HG03520 (cell line): ENCODE measurements around the gene NFYA.

Source experiments
- ATAC-seq: cut with Tn5 transposase; IDR thresholded peaks from one replicate; pipeline ENCODE4 v1.9.1; 2021; ENCODE audit warnings: mild to moderate bottlenecking, moderate library complexity; ENCODE audit not compliant: unreplicated experiment

Gene NFYA

GRCh38 chr6:41072836-41073202, at the start of gene NFYA:
TSS of gene NFYA (plus strand) at chr6:41072974. CDS start at chr6:41079090, 6,116 bp downstream.
- peak; percentile 51 for ATAC-seq

- ATAC-seq = no peak
Observed at GRCh38 chr6:41023114-41023513, 49.7 kb upstream of the NFYA start.

DNA sequence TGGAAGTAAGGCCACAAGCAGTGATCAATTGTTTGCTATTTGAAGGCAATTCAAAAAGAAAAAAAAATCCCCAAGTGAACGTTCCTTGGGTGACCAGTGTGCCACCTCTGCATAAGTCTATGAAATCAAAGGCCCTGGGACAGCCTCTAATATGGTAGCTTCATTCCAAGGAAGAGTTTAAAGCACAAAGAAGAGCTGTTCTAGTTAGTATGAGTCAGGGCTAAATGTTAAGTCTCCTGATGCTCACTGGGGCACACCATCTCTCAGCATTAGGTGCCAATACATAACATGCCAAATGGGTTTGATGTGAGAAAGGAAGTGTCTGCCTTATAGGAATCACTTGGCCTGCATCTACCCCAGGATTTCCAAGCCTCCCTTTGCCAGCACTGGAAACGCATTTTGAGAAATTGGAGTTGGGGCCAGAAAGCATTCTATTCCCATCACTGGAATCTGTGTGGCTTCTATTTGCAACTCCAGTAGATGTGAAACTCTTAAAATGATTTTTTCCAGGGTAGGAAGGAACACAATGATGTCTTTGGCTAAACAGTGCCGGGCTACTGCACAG, 46.7 kb upstream of the NFYA start:
- no peak for ATAC-seq

DNA sequence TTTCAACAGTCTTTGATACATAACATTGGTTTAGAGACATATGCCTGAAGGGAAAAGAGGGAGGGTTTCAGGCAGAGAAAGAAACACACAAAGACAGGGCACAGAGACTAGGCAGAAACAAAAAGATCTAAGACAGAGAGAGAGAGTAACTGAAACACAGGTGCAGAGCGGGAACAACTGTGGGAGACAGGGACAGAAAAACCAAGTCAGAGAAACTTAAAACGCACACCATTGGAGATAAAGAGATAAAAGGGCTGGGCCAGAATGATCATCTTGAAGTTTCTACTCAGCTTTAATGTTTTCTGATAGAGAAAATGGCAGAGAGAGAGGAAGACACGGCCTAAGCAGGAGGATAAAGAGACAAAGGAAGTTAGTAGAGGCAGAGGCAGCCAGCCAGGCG, 45.5 kb upstream of the NFYA start:
- no peak for ATAC-seq

GRCh38 chr6:41027799-41028560, 44.8 kb upstream of the NFYA start:
- peak; percentile 65 for ATAC-seq

GRCh38 chr6:41028561-41029412, 44.0 kb upstream of the NFYA start:
- ATAC-seq = peak; percentile 16

GRCh38 chr6:41032830-41033229, 39.9 kb upstream of the NFYA start:
- ATAC-seq = no peak

GRCh38 chr6:41033776-41034175, 39.0 kb upstream of the NFYA start:
- ATAC-seq = no peak

GRCh38 chr6:41036186-41036585, 36.6 kb upstream of the NFYA start:
- no peak for ATAC-seq

DNA sequence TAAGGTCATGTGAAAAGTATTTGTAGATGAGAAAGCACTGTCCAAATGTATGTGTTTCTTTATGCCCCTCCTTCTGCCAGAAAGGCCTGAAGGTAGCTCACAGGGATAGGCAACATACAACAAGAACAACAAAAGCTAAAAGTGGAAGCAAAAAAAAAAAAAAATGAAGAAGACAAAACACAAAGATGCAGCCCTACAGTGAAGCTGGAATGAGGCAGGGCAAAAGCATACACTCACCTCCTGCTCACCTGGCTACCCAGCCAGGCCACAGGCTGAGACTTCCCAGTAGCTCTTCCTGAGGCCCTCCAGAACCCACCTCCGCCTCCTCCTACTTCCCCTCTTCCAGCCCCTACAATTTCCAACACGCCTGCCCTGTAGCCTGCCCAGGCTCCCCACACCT, 36.2 kb upstream of the NFYA start:
- no peak for ATAC-seq

DNA sequence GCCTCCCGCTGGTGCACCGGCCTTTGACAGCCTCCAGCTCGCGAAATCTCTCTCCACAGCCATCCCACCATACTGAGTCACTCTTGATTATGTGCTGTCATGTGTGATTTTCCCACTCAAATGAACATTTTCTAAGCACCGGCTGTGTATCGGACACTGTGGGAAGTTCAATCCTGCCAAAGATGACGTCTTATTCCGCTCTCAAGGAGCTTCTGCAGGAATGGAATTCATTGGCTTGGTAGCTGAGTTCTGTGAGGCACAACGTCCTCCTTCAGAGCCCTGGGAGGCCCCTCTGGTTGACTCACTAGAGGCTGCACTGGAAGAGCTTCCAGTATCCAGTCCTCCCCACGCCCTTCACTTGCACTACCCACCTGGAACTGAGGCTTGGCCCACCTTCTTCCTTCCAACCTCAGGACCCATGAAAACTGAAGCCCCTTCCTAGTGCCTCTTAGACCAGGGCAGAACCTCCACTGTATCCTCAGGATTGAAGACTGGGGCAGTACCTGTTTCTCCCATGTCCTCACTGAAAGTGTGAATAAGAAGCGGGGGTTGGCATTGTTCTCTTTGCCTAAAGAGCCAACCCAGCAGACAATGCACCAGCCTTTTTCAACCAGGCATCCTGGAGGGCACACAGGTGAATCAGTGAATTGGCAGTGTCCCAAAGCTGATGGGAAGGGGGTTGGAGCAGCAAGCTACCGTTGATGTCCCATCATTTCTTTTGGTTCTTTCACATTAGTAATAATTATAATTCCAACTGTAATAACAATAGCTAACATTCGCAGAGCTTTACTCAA, 35.5 kb upstream of the NFYA start:
- no peak for ATAC-seq

- ATAC-seq = no peak
Observed at GRCh38 chr6:41038205-41038604, 34.6 kb upstream of the NFYA start.

DNA sequence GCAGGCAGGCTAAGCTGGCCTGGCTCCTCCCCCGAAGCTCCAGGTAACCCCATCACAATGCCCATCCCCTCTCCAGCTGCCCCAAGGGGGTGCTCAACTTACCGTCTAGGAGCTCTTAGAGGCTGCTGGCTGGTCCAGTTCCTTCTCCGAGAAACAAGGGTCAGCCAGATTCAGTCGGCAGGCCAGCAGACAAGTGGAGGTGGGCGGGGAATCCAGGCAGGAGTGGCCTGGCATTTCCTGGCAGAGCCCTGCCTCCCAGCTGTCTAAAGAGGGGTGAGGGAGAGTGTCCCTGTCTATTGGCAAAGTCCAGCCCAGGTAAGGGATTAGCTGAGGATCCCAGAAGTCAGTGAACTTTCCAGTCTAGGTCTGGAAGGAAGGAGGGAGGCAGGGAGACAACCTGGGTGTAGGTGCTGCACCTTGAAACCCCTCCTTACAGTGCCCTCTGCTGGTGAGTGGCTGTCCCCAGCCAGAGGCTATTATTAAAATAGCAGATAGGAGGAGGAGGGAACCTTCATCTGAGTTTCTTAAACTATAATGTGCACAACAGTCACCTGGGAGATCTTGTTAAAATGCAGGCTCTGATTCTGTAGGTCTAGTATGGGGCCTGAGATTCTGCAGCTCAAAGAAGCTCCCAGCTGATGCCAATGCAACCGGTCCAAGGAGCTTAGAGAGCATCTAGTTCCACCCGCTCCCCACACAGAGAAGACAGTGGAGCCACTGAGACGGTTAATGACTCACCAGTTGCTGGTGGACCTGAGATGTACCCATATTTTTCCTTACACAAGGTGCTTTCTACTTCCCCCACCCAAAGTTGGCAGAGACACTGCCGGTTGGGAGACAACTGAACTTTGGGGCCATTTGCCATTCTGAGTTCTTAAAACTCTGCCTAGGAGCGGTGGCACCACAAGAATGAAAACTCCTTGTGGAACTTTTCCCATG, 33.4 kb upstream of the NFYA start, which contains the start of gene UNC5CL:
Gene UNC5CL, minus strand, starts transcription at position 162 of the 939 bp plus-strand sequence. CDS start 4,147 bp downstream, outside the sequence.
- no peak for ATAC-seq

GRCh38 chr6:41040101-41040939, 32.5 kb upstream of the NFYA start:
- ATAC-seq = no peak

GRCh38 chr6:41040940-41041536, 31.7 kb upstream of the NFYA start:
- no peak for ATAC-seq

DNA sequence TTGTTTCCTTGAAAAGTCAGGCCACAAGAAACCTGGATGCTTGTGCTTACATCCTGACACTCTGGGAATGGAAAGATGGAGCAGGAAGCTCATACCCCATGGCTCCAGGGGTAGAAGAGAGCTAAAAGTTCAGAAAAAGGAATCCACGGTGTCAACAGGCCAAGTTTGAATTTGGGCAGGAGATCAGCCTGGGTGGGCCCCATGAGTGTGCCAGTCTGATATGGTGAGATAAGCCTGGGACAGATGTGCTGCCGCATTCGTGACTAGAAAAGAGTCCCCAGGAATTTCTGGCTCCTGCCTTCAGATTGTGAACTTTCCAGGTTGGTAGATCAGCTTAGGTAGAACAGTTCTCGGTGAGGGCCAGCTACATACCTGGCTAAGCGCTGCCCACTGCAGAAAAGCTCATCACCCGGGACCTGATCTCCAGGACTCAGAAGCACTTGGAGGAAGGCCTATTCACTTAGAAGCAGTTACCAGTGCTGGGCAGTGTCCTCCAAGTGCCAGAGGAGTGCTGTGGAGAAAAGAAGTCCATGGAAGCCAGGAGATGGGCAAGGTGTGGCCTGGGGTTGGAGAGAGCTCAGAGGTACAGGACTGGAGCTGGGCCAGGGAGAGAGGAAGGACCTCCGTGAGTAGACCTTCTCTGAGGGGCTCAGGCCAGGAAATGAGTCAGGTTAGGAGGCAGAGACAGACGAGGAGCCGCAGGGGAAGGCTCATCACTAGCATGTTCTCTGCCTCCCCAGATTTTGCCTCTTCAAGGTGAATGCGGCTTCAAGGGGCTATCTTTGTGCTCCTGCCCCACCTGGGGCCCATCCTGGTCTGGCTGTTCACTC, 30.3 kb upstream of the NFYA start, which contains the start of gene TSPO2:
Gene TSPO2, plus strand, starts transcription at position 242 of the 830 bp plus-strand sequence. Its CDS starts 519 bp downstream, at position 761.
- ATAC-seq = no peak

GRCh38 chr6:41043151-41043550, 29.6 kb upstream of the NFYA start:
- no peak for ATAC-seq
